HepG2 (cell line): ENCODE measurements around the gene CHPF. TPM values are rescaled to one million over a fixed set of nuclear protein-coding genes. Genes with fewer than 3 reads are reported as not detected.

ENCODE experiments used
- GABPB1 ChIP-seq: IDR thresholded peaks from 2 replicates; pipeline ENCODE4 v1.6.1; 2016; ENCODE audit warnings: mild to moderate bottlenecking, missing genetic modification reagents, moderate library complexity, missing compliant biosample characterization
- HMG20B ChIP-seq: conservative IDR thresholded peaks from 2 replicates; pipeline ENCODE4 v1.6.1; 2016; ENCODE audit warnings: missing genetic modification reagents, missing compliant biosample characterization
- IKZF4 ChIP-seq: sonication (generic); formaldehyde crosslinking; IDR thresholded peaks from 2 replicates; pipeline ENCODE4 v1.5.1; 2020; ENCODE audit warnings: borderline replicate concordance, mild to moderate bottlenecking, low read depth, missing genetic modification reagents; ENCODE audit errors: not compliant biosample characterization
- KMT2B ChIP-seq: IDR thresholded peaks from 2 replicates; pipeline ENCODE4 v1.6.1; 2016; ENCODE audit warnings: missing genetic modification reagents, missing compliant biosample characterization
- TCF7L2 ChIP-seq: IDR thresholded peaks from 2 replicates; pipeline ENCODE4 v1.6.1; 2011; ENCODE audit warnings: mild to moderate bottlenecking, low read depth, low read length, moderate library complexity
- XRCC5 ChIP-seq: fragments of 200-400 bp; formaldehyde crosslinking; optimal IDR thresholded peaks from 2 replicates; pipeline ENCODE3; 2017; ENCODE audit warnings: mild to moderate bottlenecking, low read length
- ZBTB20 ChIP-seq: sonication (generic); formaldehyde crosslinking; IDR thresholded peaks from 2 replicates; pipeline ENCODE4 v1.8.1; 2023; ENCODE audit warnings: missing genetic modification reagents, low read depth, mild to moderate bottlenecking, borderline replicate concordance
- ZC3H13 ChIP-seq: sonication (generic); formaldehyde crosslinking; IDR thresholded peaks from 2 replicates; pipeline ENCODE4 v1.8.1; 2023; ENCODE audit warnings: mild to moderate bottlenecking, missing genetic modification reagents, moderate library complexity
- ZC3H4 ChIP-seq: sonication (generic); formaldehyde crosslinking; IDR thresholded peaks from 2 replicates; pipeline ENCODE4 v1.4.0; 2020; ENCODE audit warnings: missing genetic modification reagents, borderline replicate concordance
- ZIK1 ChIP-seq: sonication (generic); formaldehyde crosslinking; IDR thresholded peaks from 2 replicates; pipeline ENCODE4 v1.5.0; 2020; ENCODE audit warnings: mild to moderate bottlenecking, low read depth, missing genetic modification reagents, borderline replicate concordance
- ZNF12 ChIP-seq: sonication (generic); formaldehyde crosslinking; IDR thresholded peaks from 2 replicates; pipeline ENCODE4 v1.5.0; 2020; ENCODE audit warnings: missing genetic modification reagents
- ZNF232 ChIP-seq: sonication (generic); formaldehyde crosslinking; IDR thresholded peaks from 2 replicates; pipeline ENCODE4 v1.4.0; 2020; ENCODE audit warnings: missing genetic modification reagents, borderline replicate concordance
- ZNF619 ChIP-seq: sonication (generic); formaldehyde crosslinking; IDR thresholded peaks from 2 replicates; pipeline ENCODE4 v1.4.0; 2020; ENCODE audit warnings: mild to moderate bottlenecking, missing genetic modification reagents
- ZNF891 ChIP-seq: sonication (generic); formaldehyde crosslinking; IDR thresholded peaks from 2 replicates; pipeline ENCODE4 v1.5.0; 2020; ENCODE audit warnings: mild to moderate bottlenecking, missing genetic modification reagents
- polyA plus RNA-seq, 8 experiments: library from polyadenylated mRNA; depleted of rRNA in 3 of 8; stranded (reverse) in 7 of 8; unstranded in 1 of 8; fragments of >200 nt; fragmentation: Illumina TruSeq in 4 of 8; extraction: Trizol in 4 of 8; gene quantifications; 2 replicates each; pipeline versions ENCODE4 v1.2.1 to v1.2.3, GENCODE V29; 2011 to 2016; ENCODE audit warnings: low read depth in 4 of 8, missing spikeins in 1 of 8, mixed read lengths in 1 of 8; ENCODE audit not compliant: insufficient read depth in 1 of 8
- total RNA-seq, 5 experiments: library from RNA; depleted of rRNA; stranded (reverse); fragments of >200 nt; fragmentation: Illumina TruSeq; extraction: Trizol; gene quantifications; 2 replicates each; pipeline ENCODE4 v1.2.3, GENCODE V29; 2016; ENCODE audit warnings: low read depth in 1 of 5
- TF ChIP-seq, protein P1 (sequence below): sonication (generic); formaldehyde crosslinking; IDR thresholded peaks from 2 replicates; pipeline ENCODE4 v1.5.1; 2020; ENCODE audit warnings: missing genetic modification reagents, mild to moderate bottlenecking, borderline replicate concordance
- TF ChIP-seq, protein P2 (sequence below): sonication (generic); formaldehyde crosslinking; IDR thresholded peaks from 2 replicates; pipeline ENCODE4 v1.5.1; 2020; ENCODE audit warnings: mild to moderate bottlenecking, moderate library complexity, missing genetic modification reagents
- TF ChIP-seq, protein P3 (sequence below), 2 experiments: IDR thresholded peaks; 2 replicates each; pipeline ENCODE4 v1.6.1; 2011 to 2012; ENCODE audit warnings: low read length in 2 of 2, borderline replicate concordance in 1 of 2, low read depth in 1 of 2, mild to moderate bottlenecking in 1 of 2, moderate library complexity in 1 of 2
- TF ChIP-seq, protein P4 (sequence below): sonication (generic); formaldehyde crosslinking; IDR thresholded peaks from 2 replicates; pipeline ENCODE4 v1.4.0; 2020; ENCODE audit warnings: missing genetic modification reagents

Gene CHPF
- total and polyA plus RNA-seq, 2 of the 13 experiments (the other 11 are each of a cell fraction or from before 2014, with no cell fraction given) = 79.6 to 111 TPM

DNA sequence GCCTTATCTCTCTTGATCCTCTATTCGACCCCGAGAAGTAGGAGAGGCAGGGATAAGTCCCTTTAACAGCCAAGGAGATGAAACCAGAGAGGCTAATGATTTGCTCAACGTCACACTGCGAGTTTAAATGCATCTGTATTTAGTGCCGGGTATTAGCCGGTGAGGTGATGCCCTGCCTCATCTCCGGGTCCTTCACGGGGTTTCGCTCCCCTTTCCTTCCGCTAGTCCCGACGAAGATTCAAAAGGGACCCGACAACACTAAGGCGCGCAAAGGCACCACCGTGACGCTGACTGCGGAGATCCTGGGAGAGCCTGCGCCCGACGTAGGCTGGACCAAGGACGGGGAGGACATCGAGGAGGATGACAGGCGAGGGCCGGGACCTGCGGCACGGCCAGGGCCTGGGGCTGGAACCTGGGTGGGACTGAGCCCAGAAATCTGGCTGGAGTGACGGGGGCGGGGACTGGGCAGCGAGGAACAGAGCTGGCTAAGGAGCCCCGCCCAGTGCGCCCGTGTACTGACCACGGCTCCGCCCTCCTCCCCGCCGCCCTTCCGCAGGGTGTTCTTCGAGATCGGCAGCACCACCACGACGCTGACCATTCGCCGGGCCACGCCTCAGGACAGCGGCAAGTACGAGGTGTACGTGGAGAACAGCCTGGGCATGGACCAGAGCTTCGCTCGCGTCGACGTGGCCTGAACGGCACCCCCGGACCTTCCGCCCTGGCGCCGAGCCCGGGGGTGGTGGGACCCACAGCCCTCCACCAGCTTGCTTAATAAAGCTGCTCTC, 45.9 kb downstream of the CHPF start (continued):
- TF ChIP-seq KMT2B (CRISPR knock-in tag) (peak; percentile 61), ZBTB20 (CRISPR knock-in tag) (no peak), GABPB1 (CRISPR knock-in tag) (peak; percentile 67), IKZF4 (CRISPR knock-in tag) (peak; percentile 67), ZNF619 (CRISPR knock-in tag) (0 out of 2 replicates have a peak, but pooled peaks have one; percentile 41), ZIK1 (no peak), ZNF12 (CRISPR knock-in tag) (0 out of 2 replicates have a peak, but pooled peaks have one; percentile 7), ZNF891 (CRISPR knock-in tag) (peak; percentile 87; the same call in 1 of the 2 replicates), ZNF232 (CRISPR knock-in tag) (no peak), ZC3H13 (CRISPR knock-in tag) (peak; percentile 35; the same call in 1 of the 2 replicates), ZC3H4 (no peak), XRCC5 (no peak), TCF7L2 (no peak), HMG20B (CRISPR knock-in tag) (no peak)
- TF ChIP-seq, protein P1, sequence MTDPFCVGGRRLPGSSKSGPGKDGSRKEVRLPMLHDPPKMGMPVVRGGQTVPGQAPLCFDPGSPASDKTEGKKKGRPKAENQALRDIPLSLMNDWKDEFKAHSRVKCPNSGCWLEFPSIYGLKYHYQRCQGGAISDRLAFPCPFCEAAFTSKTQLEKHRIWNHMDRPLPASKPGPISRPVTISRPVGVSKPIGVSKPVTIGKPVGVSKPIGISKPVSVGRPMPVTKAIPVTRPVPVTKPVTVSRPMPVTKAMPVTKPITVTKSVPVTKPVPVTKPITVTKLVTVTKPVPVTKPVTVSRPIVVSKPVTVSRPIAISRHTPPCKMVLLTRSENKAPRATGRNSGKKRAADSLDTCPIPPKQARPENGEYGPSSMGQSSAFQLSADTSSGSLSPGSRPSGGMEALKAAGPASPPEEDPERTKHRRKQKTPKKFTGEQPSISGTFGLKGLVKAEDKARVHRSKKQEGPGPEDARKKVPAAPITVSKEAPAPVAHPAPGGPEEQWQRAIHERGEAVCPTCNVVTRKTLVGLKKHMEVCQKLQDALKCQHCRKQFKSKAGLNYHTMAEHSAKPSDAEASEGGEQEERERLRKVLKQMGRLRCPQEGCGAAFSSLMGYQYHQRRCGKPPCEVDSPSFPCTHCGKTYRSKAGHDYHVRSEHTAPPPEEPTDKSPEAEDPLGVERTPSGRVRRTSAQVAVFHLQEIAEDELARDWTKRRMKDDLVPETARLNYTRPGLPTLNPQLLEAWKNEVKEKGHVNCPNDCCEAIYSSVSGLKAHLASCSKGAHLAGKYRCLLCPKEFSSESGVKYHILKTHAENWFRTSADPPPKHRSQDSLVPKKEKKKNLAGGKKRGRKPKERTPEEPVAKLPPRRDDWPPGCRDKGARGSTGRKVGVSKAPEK (CRISPR knock-in tag) = no peak
- TF ChIP-seq, protein P2, sequence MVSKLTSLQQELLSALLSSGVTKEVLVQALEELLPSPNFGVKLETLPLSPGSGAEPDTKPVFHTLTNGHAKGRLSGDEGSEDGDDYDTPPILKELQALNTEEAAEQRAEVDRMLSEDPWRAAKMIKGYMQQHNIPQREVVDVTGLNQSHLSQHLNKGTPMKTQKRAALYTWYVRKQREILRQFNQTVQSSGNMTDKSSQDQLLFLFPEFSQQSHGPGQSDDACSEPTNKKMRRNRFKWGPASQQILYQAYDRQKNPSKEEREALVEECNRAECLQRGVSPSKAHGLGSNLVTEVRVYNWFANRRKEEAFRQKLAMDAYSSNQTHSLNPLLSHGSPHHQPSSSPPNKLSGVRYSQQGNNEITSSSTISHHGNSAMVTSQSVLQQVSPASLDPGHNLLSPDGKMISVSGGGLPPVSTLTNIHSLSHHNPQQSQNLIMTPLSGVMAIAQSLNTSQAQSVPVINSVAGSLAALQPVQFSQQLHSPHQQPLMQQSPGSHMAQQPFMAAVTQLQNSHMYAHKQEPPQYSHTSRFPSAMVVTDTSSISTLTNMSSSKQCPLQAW (CRISPR knock-in tag) = no peak
- TF ChIP-seq, protein P3, sequence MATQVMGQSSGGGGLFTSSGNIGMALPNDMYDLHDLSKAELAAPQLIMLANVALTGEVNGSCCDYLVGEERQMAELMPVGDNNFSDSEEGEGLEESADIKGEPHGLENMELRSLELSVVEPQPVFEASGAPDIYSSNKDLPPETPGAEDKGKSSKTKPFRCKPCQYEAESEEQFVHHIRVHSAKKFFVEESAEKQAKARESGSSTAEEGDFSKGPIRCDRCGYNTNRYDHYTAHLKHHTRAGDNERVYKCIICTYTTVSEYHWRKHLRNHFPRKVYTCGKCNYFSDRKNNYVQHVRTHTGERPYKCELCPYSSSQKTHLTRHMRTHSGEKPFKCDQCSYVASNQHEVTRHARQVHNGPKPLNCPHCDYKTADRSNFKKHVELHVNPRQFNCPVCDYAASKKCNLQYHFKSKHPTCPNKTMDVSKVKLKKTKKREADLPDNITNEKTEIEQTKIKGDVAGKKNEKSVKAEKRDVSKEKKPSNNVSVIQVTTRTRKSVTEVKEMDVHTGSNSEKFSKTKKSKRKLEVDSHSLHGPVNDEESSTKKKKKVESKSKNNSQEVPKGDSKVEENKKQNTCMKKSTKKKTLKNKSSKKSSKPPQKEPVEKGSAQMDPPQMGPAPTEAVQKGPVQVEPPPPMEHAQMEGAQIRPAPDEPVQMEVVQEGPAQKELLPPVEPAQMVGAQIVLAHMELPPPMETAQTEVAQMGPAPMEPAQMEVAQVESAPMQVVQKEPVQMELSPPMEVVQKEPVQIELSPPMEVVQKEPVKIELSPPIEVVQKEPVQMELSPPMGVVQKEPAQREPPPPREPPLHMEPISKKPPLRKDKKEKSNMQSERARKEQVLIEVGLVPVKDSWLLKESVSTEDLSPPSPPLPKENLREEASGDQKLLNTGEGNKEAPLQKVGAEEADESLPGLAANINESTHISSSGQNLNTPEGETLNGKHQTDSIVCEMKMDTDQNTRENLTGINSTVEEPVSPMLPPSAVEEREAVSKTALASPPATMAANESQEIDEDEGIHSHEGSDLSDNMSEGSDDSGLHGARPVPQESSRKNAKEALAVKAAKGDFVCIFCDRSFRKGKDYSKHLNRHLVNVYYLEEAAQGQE (IDR thresholded peaks at IDR 0.05; ENCODE audit: borderline replicate concordance in 1 of 2, low read depth in 1 of 2, low read length in 2 of 2) = no peak
- TF ChIP-seq, protein P4, sequence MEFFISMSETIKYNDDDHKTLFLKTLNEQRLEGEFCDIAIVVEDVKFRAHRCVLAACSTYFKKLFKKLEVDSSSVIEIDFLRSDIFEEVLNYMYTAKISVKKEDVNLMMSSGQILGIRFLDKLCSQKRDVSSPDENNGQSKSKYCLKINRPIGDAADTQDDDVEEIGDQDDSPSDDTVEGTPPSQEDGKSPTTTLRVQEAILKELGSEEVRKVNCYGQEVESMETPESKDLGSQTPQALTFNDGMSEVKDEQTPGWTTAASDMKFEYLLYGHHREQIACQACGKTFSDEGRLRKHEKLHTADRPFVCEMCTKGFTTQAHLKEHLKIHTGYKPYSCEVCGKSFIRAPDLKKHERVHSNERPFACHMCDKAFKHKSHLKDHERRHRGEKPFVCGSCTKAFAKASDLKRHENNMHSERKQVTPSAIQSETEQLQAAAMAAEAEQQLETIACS (CRISPR knock-in tag) = no peak
